HepG2 (cell line): ENCODE data around the gene RETN. TPM values are rescaled to one million over a fixed set of nuclear protein-coding genes. Genes with fewer than 3 reads are reported as not detected.

Experiments used
- ATRX ChIP-seq: sonication (generic); formaldehyde crosslinking; IDR thresholded peaks from 2 replicates; pipeline ENCODE4 v1.4.0; 2020; ENCODE audit warnings: missing genetic modification reagents, borderline replicate concordance
- DPF2 ChIP-seq: sonication (generic); formaldehyde crosslinking; IDR thresholded peaks from 2 replicates; pipeline ENCODE4 v1.4.0; 2020; ENCODE audit warnings: mild to moderate bottlenecking, low read depth, missing genetic modification reagents, borderline replicate concordance
- HOXD1 ChIP-seq: sonication (generic); formaldehyde crosslinking; IDR thresholded peaks from 2 replicates; pipeline ENCODE4 v1.5.0; 2020; ENCODE audit warnings: missing genetic modification reagents
- KDM3A ChIP-seq: IDR thresholded peaks from 2 replicates; pipeline ENCODE4 v1.6.1; 2018; ENCODE audit warnings: low read depth, missing compliant biosample characterization
- SIN3A ChIP-seq: IDR thresholded peaks from 2 replicates; pipeline ENCODE4 v1.6.1; 2011; ENCODE audit warnings: low read depth, mild to moderate bottlenecking, control low read depth, low read length, borderline replicate concordance
- SKI ChIP-seq: fragments of 450-650 bp; IDR thresholded peaks from one replicate; pipeline ENCODE4 v1.6.1; 2018; ENCODE audit warnings: mild to moderate bottlenecking; ENCODE audit not compliant: partially characterized antibody
- ZBTB39 ChIP-seq: sonication (generic); formaldehyde crosslinking; IDR thresholded peaks from 2 replicates; pipeline ENCODE4 v1.5.0; 2020; ENCODE audit warnings: missing genetic modification reagents
- ZBTB8A ChIP-seq: sonication (generic); formaldehyde crosslinking; IDR thresholded peaks from 2 replicates; pipeline ENCODE4 v1.4.0; 2020; ENCODE audit warnings: mild to moderate bottlenecking, low read depth, missing genetic modification reagents, borderline replicate concordance
- ZFP90 ChIP-seq: sonication (generic); formaldehyde crosslinking; IDR thresholded peaks from 2 replicates; pipeline ENCODE4 v1.8.0; 2022; ENCODE audit warnings: missing genetic modification reagents, mild to moderate bottlenecking, inconsistent platforms, borderline replicate concordance
- polyA plus RNA-seq, 8 experiments: library from polyadenylated mRNA; depleted of rRNA in 3 of 8; stranded (reverse) in 7 of 8; unstranded in 1 of 8; fragments of >200 nt; fragmentation: Illumina TruSeq in 4 of 8; extraction: Trizol in 4 of 8; gene quantifications; 2 replicates each; pipeline versions ENCODE4 v1.2.1 to v1.2.3, GENCODE V29; 2011 to 2016; ENCODE audit warnings: low read depth in 4 of 8, missing spikeins in 1 of 8, mixed read lengths in 1 of 8; ENCODE audit not compliant: insufficient read depth in 1 of 8
- total RNA-seq, 5 experiments: library from RNA; depleted of rRNA; stranded (reverse); fragments of >200 nt; fragmentation: Illumina TruSeq; extraction: Trizol; gene quantifications; 2 replicates each; pipeline ENCODE4 v1.2.3, GENCODE V29; 2016; ENCODE audit warnings: low read depth in 1 of 5
- TF ChIP-seq, protein P1 (sequence below): IDR thresholded peaks from 2 replicates; pipeline ENCODE4 v1.6.1; 2016; ENCODE audit warnings: missing biosample characterization, missing genetic modification reagents, low read depth
- TF ChIP-seq, protein P2 (sequence below): sonication (generic); formaldehyde crosslinking; IDR thresholded peaks from 2 replicates; pipeline ENCODE4 v1.4.0; 2020; ENCODE audit warnings: missing genetic modification reagents, borderline replicate concordance

Gene RETN
- total and polyA plus RNA-seq, 2 of the 13 experiments (the other 11 are each of a cell fraction or from before 2014, with no cell fraction given) = not detected

DNA sequence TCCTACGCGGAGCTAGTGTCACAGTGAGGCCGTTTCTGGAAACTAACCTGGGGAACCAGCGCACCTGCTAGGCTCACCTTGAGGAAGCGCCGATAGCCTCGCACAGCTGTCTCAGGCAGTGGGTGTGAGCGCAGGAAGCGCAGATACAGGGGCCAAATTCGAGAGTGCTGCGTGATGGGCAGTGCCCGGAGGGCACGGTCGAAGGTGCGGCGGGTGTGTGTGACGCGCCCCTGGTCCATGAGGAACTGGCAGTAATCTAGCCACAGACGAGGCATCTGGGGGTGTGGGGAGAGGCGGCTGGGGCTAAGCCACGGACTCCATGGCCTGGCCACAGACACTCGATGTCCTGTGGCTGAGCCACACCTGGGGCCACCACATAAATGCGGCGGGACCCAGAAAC lies 41.7 kb upstream of the RETN start (continued):
- TF ChIP-seq ZBTB8A (CRISPR knock-in tag) (no peak), SKI (no peak), ZFP90 (CRISPR knock-in tag) (no peak), HOXD1 (CRISPR knock-in tag) (no peak), DPF2 (no peak), ZBTB39 (CRISPR knock-in tag) (no peak), SIN3A (no peak), ATRX (CRISPR knock-in tag) (no peak), KDM3A (no peak)
- TF ChIP-seq, protein P1, sequence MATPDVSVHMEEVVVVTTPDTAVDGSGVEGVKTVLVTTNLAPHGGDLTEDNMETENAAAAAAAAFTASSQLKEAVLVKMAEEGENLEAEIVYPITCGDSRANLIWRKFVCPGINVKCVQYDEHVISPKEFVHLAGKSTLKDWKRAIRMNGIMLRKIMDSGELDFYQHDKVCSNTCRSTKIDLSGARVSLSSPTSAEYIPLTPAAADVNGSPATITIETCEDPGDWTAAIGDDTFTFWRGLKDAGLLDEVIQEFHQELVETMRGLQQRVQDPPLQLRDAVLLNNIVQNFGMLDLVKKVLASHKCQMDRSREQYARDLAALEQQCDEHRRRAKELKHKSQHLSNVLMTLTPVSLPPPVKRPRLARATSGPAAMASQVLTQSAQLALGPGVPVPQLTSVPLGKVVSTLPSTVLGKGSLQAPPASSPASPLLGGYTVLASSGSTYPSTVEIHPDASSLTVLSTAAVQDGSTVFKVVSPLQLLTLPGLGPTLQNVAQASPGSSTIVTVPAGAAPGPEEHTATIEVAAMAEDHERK = no peak
- TF ChIP-seq, protein P2, sequence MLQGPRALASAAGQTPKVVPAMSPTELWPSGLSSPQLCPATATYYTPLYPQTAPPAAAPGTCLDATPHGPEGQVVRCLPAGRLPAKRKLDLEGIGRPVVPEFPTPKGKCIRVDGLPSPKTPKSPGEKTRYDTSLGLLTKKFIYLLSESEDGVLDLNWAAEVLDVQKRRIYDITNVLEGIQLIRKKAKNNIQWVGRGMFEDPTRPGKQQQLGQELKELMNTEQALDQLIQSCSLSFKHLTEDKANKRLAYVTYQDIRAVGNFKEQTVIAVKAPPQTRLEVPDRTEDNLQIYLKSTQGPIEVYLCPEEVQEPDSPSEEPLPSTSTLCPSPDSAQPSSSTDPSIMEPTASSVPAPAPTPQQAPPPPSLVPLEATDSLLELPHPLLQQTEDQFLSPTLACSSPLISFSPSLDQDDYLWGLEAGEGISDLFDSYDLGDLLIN (CRISPR knock-in tag) = no peak
